Smooth muscle cell (in vitro differentiated cells): ENCODE data around the gene CMTM5. TPM values are rescaled to one million over a fixed set of nuclear protein-coding genes. Genes with fewer than 3 reads are reported as not detected.
"Not testable (repeated sequence)": the region's sequence is repeated elsewhere in the genome, so short reads cannot be mapped to it uniquely, and the experiment has no call there.

Experiments
- DNase-seq: peaks from one replicate; lab custom pipeline; 2025; ENCODE audit not compliant: unreplicated experiment; lab: John Stamatoyannopoulos, UW
- H2AFZ ChIP-seq: fragments of 200-600 bp; sonication (generic); 2 replicates; pipeline ENCODE4 v1.6.0; 2016; ENCODE audit warnings: antibody characterized with exemption, low read depth, mild to moderate bottlenecking
- H3F3A ChIP-seq: fragments of 200-600 bp; sonication (generic); 2 replicates; pipeline ENCODE4 v1.6.0; 2017; ENCODE audit warnings: antibody characterized with exemption, low read depth
- H3K27ac ChIP-seq: fragments of 200-600 bp; sonication (generic); 2 replicates; pipeline ENCODE4 v1.5.1; 2016; ENCODE audit warnings: low read depth, mild to moderate bottlenecking
- H3K27me3 ChIP-seq: fragments of 200-600 bp; sonication (generic); 2 replicates; pipeline ENCODE4 v1.6.1; 2016; ENCODE audit warnings: low read depth, mild to moderate bottlenecking
- H3K36me3 ChIP-seq: fragments of 200-600 bp; sonication (generic); 2 replicates; pipeline ENCODE4 v1.5.1; 2016; ENCODE audit warnings: low read depth
- H3K4me1 ChIP-seq: fragments of 200-600 bp; sonication (generic); 2 replicates; pipeline ENCODE4 v1.5.1; 2016; ENCODE audit warnings: low read depth
- H3K4me2 ChIP-seq: fragments of 200-600 bp; sonication (generic); 2 replicates; pipeline ENCODE4 v1.6.0; 2016; ENCODE audit warnings: mild to moderate bottlenecking
- H3K4me3 ChIP-seq: fragments of 200-600 bp; sonication (generic); 2 replicates; pipeline ENCODE4 v1.5.1; 2016; ENCODE audit warnings: mild to moderate bottlenecking
- H3K79me2 ChIP-seq: fragments of 200-600 bp; sonication (generic); 2 replicates; pipeline ENCODE4 v1.6.0; 2016; ENCODE audit warnings: low read depth, mild to moderate bottlenecking
- H3K9ac ChIP-seq: fragments of 200-600 bp; sonication (generic); 2 replicates; pipeline ENCODE4 v1.6.0; 2016; ENCODE audit warnings: low read depth
- H3K9me3 ChIP-seq: fragments of 200-600 bp; sonication (generic); replicated peaks from 2 replicates; pipeline ENCODE4 v1.5.1; 2016; ENCODE audit warnings: low read depth
- H4K20me1 ChIP-seq: fragments of 200-600 bp; sonication (generic); 2 replicates; pipeline ENCODE4 v1.6.0; 2016; ENCODE audit warnings: low read depth
- CTCF ChIP-seq: fragments of 200-600 bp; sonication (generic); IDR thresholded peaks from 2 replicates; pipeline ENCODE4 v1.5.1; 2017; ENCODE audit warnings: borderline replicate concordance, mild to moderate bottlenecking, antibody characterized with exemption; ENCODE audit not compliant: insufficient read depth, poor library complexity, severe bottlenecking
- WGBS: methylation state at CpG from one replicate; pipeline ENCODE4 v1.1.7; 2016; ENCODE audit warnings: low lambda C conversion rate; 5-methylcytosine and 5-hydroxymethylcytosine counted together
- microRNA counts: library from miRNA; unstranded; fragments of <30 nt; microRNA quantifications from one replicate; lab custom pipeline; 2016
- microRNA-seq: library from miRNA; unstranded; fragments of <30 nt; microRNA quantifications from one replicate; pipeline ENCODE4, GENCODE V29; 2016; ENCODE audit warnings: borderline number of aligned reads
- polyA plus RNA-seq: library from polyadenylated mRNA; unstranded; fragments of >200 nt; fragmentation: Nextera tagmentation; extraction: Ambion mirVana; gene quantifications from 2 replicates; pipeline ENCODE4 v1.2.1, GENCODE V29; 2016
- small RNA-seq: library from RNA; depleted of rRNA; stranded (forward); fragments of <200 nt; gene quantifications from one replicate; pipeline ENCODE3, GENCODE V24; 2014
- total RNA-seq: library from RNA; depleted of rRNA; stranded (reverse); fragments of >200 nt; gene quantifications from 2 replicates; pipeline ENCODE4 v1.2.3, GENCODE V29; 2014

The CMTM5 gene
- total and polyA plus RNA-seq, 2 experiments from 2014 or later = 0.59 TPM; not detected in 1

DNA sequence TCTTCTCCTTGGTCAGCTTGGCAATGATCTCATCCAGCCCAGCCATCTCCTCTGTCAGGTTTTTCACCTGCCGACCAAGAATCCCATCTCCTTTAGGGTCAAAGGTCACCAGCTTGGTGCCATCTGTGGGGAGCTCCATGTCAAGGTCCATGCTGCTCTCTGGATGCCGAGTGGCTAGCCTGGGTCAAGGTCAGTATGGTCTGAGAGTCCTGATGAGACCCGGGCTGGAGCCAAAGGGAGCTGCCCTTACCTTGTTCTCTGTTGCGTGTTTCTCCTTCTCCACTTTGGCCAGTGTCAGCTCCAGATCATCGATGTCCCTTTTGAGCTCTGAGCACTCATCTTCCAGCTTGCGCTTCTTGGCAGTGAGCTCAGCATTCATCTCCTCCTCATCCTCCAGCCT lies 46.8 kb downstream of the CMTM5 start:
- Histone ChIP-seq H3K27ac (no peak overlapping the region), H3K4me2 (no peak overlapping the region), H3K4me1 (no peaks in the 10 kb centered on the region), H2AFZ (no peak overlapping the region), H3K79me2 (no peaks in the 10 kb centered on the region), H3K4me3 (no peak overlapping the region), H3F3A (no peaks in the 10 kb centered on the region), H3K27me3 (no peaks in the 10 kb centered on the region), H4K20me1 (no peaks in the 10 kb centered on the region), H3K36me3 (no peaks in the 10 kb centered on the region), H3K9me3 (no peaks in the 10 kb centered on the region), H3K9ac (no peak overlapping the region)
- DNase-seq = no peak
- TF ChIP-seq CTCF = no peak
- WGBS = 88% methylated on average over 6 of the region's 6 CpGs

- no peaks in the 10 kb centered on the region for H3K27me3 ChIP-seq
- H3K9ac ChIP-seq = no peak overlapping the region
- 82% methylated on average over 10 of the region's 10 CpGs for WGBS
- no peak overlapping the region for H3K4me3 ChIP-seq
- H4K20me1 ChIP-seq = no peaks in the 10 kb centered on the region
- DNase-seq = no peak
- no peaks in the 10 kb centered on the region for H3K36me3 ChIP-seq
- H2AFZ ChIP-seq = no peak overlapping the region
- no peaks in the 10 kb centered on the region for H3K79me2 ChIP-seq
- no peaks in the 10 kb centered on the region for H3K9me3 ChIP-seq
- H3K4me2 ChIP-seq = no peak overlapping the region
- no peaks in the 10 kb centered on the region for H3K4me1 ChIP-seq
- TF ChIP-seq CTCF = no peak
- H3K27ac ChIP-seq = no peak overlapping the region
- H3F3A ChIP-seq = no peaks in the 10 kb centered on the region
Observed at GRCh38 chr14:23425169-23425568, 48.3 kb downstream of the CMTM5 start.

- H3K4me1 ChIP-seq, DNase-seq, H3K36me3 ChIP-seq, H4K20me1 ChIP-seq, H3K9me3 ChIP-seq, H3K4me2 ChIP-seq, H3K9ac ChIP-seq, H3K27ac ChIP-seq, H3K79me2 ChIP-seq, H3F3A ChIP-seq, H3K4me3 ChIP-seq, H3K27me3 ChIP-seq, H2AFZ ChIP-seq: not testable (repeated sequence)
- WGBS = 92% methylated on average over 6 of the region's 6 CpGs
Observed at GRCh38 chr14:23425798-23426197, 49.0 kb downstream of the CMTM5 start.

- Histone ChIP-seq H3K4me3 (no peak overlapping the region), H3K4me1 (peaks cover 7% of the 10 kb centered on the region), H3K27me3 (no peaks in the 10 kb centered on the region), H3K9ac (no peak overlapping the region), H3K36me3 (no peaks in the 10 kb centered on the region), H3F3A (no peaks in the 10 kb centered on the region), H4K20me1 (no peaks in the 10 kb centered on the region), H2AFZ (no peak overlapping the region), H3K27ac (no peak overlapping the region), H3K9me3 (no peaks in the 10 kb centered on the region), H3K79me2 (no peaks in the 10 kb centered on the region), H3K4me2 (no peak overlapping the region)
- DNase-seq = no peak
- no peak for TF ChIP-seq CTCF
- WGBS = 91% methylated on average over 13 of the region's 13 CpGs
Observed at GRCh38 chr14:23428686-23429495, 52.0 kb downstream of the CMTM5 start.

MicroRNA genes within 50 kb of the gene (microRNA counts, 767-probe panel; counts per million panel counts)
- 183 counts per million for microRNA hsa-miR-208a (lab: Ali Mortazavi, UCI)
- microRNA hsa-miR-208b (lab: Ali Mortazavi, UCI) = 183 counts per million

Small RNA genes within 50 kb of the gene (microRNA-seq; reads per million reads assigned to microRNA genes)
- gene MIR208A (not detected), gene MIR208B (not detected)

Small RNA genes within 50 kb of the gene (small RNA-seq; reads per million reads assigned to genes)
- gene MIR208A (not detected), gene MIR208B (not detected)

Other genes with a start within 250 kb of the CMTM5 start
- 16.4 and 18.9 TPM in 2 replicates for gene SLC7A8, start 193.4 kb upstream of the CMTM5 start, total RNA-seq
- 26.0 and 29.1 TPM in 2 replicates for gene SLC7A8, start 193.4 kb upstream of the CMTM5 start, polyA plus RNA-seq
- not detected in 2 replicates for gene RNF212B, start 139.1 kb upstream of the CMTM5 start, total RNA-seq
- not detected in 2 replicates for gene RNF212B, start 139.1 kb upstream of the CMTM5 start, polyA plus RNA-seq
- gene HOMEZ, start 90.9 kb upstream of the CMTM5 start, total RNA-seq = 5.0 and 5.4 TPM in 2 replicates
- 4.9 and 5.1 TPM in 2 replicates for gene HOMEZ, start 90.9 kb upstream of the CMTM5 start, polyA plus RNA-seq
- 1.7 and 2.0 TPM in 2 replicates for gene PPP1R3E, start 74.2 kb upstream of the CMTM5 start, total RNA-seq
- 0.71 and 1.5 TPM in 2 replicates for gene PPP1R3E, start 74.2 kb upstream of the CMTM5 start, polyA plus RNA-seq
- gene BCL2L2, start 70.2 kb upstream of the CMTM5 start, total RNA-seq = 11.7 and 13.2 TPM in 2 replicates
- gene BCL2L2, start 70.2 kb upstream of the CMTM5 start, polyA plus RNA-seq = 1.6 and 2.0 TPM in 2 replicates
- 48.3 and 52.3 TPM in 2 replicates for gene PABPN1, start 55.6 kb upstream of the CMTM5 start, total RNA-seq
- gene PABPN1, start 55.6 kb upstream of the CMTM5 start, polyA plus RNA-seq = 139 and 156 TPM in 2 replicates
- 70.3 and 81.0 TPM in 2 replicates for gene SLC22A17, start 24.2 kb upstream of the CMTM5 start, total RNA-seq
- 127 and 134 TPM in 2 replicates for gene SLC22A17, start 24.2 kb upstream of the CMTM5 start, polyA plus RNA-seq
- gene EFS, start 11.9 kb upstream of the CMTM5 start, total RNA-seq = 16.2 and 23.9 TPM in 2 replicates
- gene EFS, start 11.9 kb upstream of the CMTM5 start, polyA plus RNA-seq = 41.3 and 43.9 TPM in 2 replicates
- gene IL25, start 4.2 kb upstream of the CMTM5 start, total RNA-seq = not detected in 2 replicates
- gene IL25, start 4.2 kb upstream of the CMTM5 start, polyA plus RNA-seq = not detected in 2 replicates
- not detected in 2 replicates for gene MYH6, start 31.2 kb downstream of the CMTM5 start, total RNA-seq
- gene MYH6, start 31.2 kb downstream of the CMTM5 start, polyA plus RNA-seq = 0.23 and 0.53 TPM in 2 replicates
- not detected in 2 replicates for gene MYH7, start 58.6 kb downstream of the CMTM5 start, total RNA-seq
- gene MYH7, start 58.6 kb downstream of the CMTM5 start, polyA plus RNA-seq = 0.02 TPM in 1 of 2 replicates, not detected in the other
- gene NGDN, start 92.7 kb downstream of the CMTM5 start, total RNA-seq = 43.2 and 52.0 TPM in 2 replicates
- 58.0 and 59.6 TPM in 2 replicates for gene NGDN, start 92.7 kb downstream of the CMTM5 start, polyA plus RNA-seq
- gene ZFHX2, start 174.7 kb downstream of the CMTM5 start, total RNA-seq = 0.13 and 0.27 TPM in 2 replicates
- gene ZFHX2, start 174.7 kb downstream of the CMTM5 start, polyA plus RNA-seq = 1.4 and 1.6 TPM in 2 replicates
- gene THTPA, start 179.2 kb downstream of the CMTM5 start, total RNA-seq = 5.7 and 10.2 TPM in 2 replicates
- 6.1 and 7.3 TPM in 2 replicates for gene THTPA, start 179.2 kb downstream of the CMTM5 start, polyA plus RNA-seq
- gene AP1G2, start 190.7 kb downstream of the CMTM5 start, total RNA-seq = 45.4 and 59.3 TPM in 2 replicates
- gene AP1G2, start 190.7 kb downstream of the CMTM5 start, polyA plus RNA-seq = 62.4 and 109 TPM in 2 replicates
- gene JPH4, start 201.7 kb downstream of the CMTM5 start, total RNA-seq = 0.54 and 2.4 TPM in 2 replicates
- gene JPH4, start 201.7 kb downstream of the CMTM5 start, polyA plus RNA-seq = not detected in 2 replicates